Mucosa of gallbladder (tissue), 1 donor: ENCODE results near the gene SNX25. TPM values are rescaled to one million over a fixed set of nuclear protein-coding genes. Genes with fewer than 3 reads are reported as not detected.
"Not testable (repeated sequence)": the region's sequence is repeated elsewhere in the genome, so short reads cannot be mapped to it uniquely, and the experiment has no call there.

ENCODE experiments used
- DNase-seq: peaks from one replicate; pipeline ENCODE4 v3.0.0-alpha.2; 2020; ENCODE audit warnings: low spot score
- total RNA-seq: library from RNA; stranded (reverse); gene quantifications from one replicate; pipeline ENCODE4 v1.2.1, GENCODE V29; 2021
- donor health status: DM: no; HTN: no; CAD: no.

SNX25 gene
- total RNA-seq, 1 donor from 2014 or later, result 18.8 TPM

GRCh38 chr4:185343726-185344581 is 134.6 kb downstream of the SNX25 start:
- no peak for DNase-seq

- no peak for DNase-seq
These were observed 135.5 kb downstream of the SNX25 start for GRCh38 chr4:185344743-185345538.

DNA sequence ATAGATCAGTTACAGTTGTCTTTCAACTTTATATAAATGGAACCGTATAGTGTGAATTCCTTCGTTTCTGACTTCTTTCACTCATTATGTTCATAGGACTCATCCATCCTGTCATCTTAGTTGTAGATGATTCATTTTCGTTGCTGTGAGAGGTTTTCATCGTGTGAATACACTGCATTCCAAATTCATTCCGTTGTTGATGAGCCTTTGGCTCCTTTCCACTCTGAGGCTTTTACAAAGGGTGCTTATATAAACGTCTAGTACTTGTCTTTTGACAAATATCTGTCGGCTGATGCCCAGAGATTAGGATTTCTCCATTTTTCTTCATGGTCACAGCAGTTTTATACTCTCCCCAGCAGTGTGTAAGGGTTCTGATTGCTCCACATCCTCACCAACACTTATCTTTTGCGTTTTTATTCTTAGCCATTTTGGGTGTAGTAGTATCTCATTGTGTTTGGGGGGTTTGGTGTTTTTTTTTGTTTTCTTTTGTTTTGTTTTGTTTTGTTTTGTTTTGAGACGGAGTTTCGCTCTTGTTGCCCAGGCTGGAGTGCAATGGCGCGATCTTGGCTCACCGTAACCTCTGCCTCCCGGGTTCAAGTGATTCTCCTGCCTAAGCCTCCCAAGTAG is 137.7 kb downstream of the SNX25 start:
- DNase-seq, result no peak

DNA sequence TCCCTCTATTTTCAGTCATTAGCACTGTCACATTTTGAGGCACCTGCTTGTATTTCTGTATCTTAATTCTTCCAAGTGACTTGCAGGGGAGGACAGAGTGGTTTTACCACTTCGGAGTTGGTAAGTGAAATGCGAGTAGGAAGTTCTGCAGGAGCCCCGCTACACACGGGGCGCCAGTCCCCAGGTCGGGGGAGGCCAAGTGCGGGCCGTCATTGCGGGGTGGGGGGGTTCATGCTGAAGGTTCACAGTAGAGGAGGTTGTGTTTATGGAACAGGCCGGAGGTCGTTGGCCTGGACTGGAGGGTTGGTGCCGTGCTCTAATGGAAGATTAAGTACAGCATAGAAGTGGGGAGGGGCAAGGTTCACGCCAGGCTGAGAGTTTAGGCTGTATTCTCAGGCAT is 142.3 kb downstream of the SNX25 start:
- no peak for DNase-seq

- DNase-seq, result no peak
These were observed 142.8 kb downstream of the SNX25 start for GRCh38 chr4:185352202-185352601.

DNA sequence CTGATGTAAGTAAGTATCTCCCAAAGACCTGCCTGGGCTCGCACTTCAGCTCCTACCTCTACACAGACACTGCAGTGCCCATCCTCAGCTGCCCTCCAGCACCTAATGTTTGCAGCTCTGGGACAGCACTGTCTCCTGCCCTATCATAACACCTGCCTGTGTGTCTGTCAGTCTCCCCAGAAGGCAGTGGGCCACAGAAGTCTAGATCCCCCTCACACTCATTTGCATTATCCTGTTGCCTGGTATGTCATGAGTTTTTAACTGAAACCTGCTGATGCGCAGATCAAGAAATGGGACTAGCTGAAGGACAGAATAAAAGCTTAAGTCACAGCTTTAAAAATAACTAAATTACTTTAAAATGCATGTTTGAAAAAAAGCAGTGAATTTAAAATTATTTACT is 143.3 kb downstream of the SNX25 start:
- no peak for DNase-seq

DNA sequence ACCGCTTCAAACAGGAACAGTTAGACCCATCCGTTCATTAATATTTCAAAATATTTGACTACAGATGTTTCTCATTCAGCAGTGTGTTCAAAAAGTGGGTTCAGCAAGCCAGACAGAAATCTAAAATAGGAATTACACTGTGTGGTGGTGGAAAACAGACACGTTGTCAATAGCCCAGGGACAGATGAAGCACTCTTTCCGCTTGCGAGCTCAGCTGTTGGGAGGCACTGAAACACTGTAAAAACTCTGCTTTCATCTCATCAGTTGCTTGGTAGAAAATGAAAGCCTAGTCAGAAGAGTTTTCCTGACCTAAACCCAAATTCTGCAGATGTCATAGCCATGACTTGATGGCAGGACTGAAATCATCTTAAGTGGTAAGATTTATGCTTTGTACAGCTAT is 147.8 kb downstream of the SNX25 start:
- no peak for DNase-seq

- no peak for DNase-seq
These were observed 148.5 kb downstream of the SNX25 start for GRCh38 chr4:185357733-185358440.

DNA sequence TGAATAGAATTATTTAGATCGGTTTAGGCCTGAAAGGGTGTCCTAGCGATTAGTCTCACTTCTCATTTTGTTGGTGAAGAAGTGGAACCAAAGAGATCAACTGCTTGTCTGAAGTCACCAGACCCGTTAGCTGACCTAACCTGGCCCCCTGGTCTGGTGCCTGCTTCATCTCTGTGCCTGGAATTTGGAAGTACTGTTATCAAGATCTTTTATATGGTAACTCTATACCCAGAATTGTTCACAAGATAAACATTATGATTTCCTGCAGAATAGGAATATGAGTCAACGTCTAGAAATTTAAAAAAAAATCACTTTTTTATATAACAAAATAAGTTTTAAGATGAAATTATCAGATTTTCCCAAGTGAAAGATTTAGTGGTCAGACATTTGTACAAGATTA is 149.1 kb downstream of the SNX25 start:
- no peak for DNase-seq

DNA sequence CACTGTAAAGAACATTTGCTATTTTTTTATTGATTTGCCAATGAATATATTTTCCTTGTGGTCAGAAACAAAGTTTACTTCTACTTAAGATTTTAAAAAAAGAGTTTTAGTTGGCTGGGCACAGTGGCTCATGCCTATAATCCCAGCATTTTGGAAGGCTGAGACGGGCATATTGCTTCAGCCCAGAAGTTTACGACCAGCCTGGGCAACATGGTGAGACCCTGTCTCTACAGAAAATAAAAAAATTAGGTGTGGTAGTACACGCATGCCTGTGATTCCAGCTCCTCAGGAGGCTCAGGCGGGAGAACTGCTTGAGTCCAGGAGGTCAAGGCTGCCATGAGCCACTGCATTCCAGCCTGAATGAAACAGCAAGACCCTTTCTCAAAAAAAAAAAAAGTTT is 149.6 kb downstream of the SNX25 start:
- DNase-seq, result no peak

DNA sequence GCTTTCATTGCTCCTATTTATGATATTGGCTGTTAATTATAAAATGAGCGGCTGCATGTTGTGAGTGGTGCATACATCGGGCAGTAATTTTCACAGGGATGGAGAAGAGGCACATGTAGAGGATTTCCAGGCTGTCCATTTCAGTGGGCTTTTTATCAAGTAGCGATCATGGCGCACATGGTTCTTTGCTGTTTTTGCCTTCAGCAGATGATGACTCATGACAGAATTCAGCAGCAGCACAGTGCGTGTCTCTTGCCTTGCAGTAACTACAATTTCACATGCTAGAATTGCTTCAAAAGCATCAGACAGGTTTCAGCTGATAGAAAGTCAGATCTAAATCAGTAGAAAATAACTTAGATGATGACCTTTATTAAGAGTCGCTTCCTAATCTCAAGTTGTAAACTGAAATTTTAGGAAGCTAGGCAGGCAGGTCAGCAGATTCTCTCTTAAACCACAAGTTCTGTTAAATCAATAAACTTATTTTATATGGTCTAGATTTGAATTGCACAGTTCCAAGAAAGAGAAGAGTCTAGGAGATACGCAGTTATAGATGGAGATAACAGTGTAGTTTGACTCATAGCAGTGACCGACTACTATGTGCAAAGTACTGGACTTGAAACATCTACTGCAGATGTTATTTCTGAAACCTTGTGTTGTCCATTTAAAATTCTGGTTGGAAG is 150.5 kb downstream of the SNX25 start:
- no peak for DNase-seq

DNA sequence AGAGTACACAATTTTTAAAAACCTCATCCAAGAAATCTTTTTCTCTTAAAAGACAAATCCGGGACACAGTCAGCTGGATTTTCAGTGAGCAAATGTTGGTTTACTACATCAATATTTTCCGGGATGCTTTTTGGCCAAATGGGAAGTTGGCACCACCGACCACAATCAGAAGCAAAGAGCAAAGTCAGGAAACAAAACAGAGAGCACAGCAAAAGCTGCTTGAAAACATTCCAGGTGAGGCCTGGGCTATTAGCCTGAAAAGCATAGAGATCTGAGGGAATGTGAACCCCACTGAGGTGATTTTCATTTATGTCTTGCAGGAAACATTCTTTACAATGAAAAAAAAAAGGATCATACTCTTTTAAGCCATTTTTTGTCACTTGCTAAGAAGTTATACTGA is 152.5 kb downstream of the SNX25 start:
- DNase-seq, result no peak

DNA sequence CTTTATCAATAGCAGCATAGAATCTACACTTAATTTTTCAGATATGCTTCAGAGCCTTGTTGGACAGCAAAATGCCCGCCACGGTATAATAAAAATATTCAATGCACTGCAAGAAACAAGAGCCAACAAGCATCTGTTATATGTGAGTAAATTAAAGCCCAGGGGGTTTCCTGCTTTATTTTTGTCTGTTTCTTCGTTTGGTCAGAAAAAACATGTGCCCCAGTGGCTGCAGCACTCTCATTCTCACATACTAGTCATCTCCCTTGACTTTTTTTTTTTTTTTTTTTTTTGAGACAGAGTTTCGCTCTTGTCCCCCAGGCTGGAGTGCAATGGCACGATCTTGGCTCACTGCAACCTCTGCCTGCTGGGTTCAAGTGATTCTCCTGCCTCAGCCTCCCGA is 153.2 kb downstream of the SNX25 start:
- DNase-seq, result not testable (repeated sequence)

- DNase-seq, result no peak
These were observed 153.9 kb downstream of the SNX25 start for GRCh38 chr4:185363251-185363650.

DNA sequence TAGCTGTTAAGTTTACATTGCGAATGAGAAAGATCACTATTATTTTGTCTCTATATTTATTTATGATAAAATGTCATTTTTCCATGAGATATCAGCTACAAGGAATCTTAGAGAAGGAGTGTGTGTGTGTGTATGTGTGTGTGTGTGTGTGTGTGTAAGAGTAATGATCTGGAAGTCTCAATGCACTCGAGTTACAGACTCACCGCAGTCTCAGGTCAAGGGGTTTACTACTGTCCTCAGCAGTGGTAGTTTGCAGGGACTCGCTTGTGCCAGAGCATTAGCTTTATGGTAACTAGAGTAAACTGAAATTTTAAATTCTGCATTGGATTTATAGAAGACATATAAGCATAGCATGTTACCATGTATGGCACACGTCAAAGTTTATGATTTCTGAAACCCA is 155.5 kb downstream of the SNX25 start:
- no peak for DNase-seq

GRCh38 chr4:185369731-185370130 is 160.3 kb downstream of the SNX25 start:
- DNase-seq, result no peak

- no peak for DNase-seq
These were observed 161.0 kb downstream of the SNX25 start for GRCh38 chr4:185370268-185370949.

- DNase-seq, result no peak
These were observed 162.3 kb downstream of the SNX25 start for GRCh38 chr4:185371702-185372101.

DNA sequence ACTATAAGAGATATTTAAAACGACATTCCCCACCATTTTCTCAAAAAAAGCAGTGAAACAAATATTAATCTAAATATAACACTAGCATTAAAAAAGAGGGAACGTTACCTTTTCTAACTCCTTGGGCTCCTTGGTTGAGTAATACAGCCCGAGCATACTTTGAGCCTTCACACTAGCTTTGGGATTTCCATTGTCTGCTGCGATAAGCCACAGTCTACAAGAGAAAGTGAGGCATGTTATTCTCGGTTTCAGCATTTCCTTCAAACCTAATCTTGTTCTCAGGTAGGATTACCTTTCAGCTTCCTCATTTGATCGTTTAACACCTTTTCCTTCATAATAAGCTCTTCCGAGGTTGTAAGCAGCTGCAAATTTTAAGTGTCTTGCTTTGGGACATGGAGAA is 164.6 kb downstream of the SNX25 start:
- DNase-seq, result no peak

- no peak for DNase-seq
These were observed 165.2 kb downstream of the SNX25 start for GRCh38 chr4:185374573-185374972.

DNA sequence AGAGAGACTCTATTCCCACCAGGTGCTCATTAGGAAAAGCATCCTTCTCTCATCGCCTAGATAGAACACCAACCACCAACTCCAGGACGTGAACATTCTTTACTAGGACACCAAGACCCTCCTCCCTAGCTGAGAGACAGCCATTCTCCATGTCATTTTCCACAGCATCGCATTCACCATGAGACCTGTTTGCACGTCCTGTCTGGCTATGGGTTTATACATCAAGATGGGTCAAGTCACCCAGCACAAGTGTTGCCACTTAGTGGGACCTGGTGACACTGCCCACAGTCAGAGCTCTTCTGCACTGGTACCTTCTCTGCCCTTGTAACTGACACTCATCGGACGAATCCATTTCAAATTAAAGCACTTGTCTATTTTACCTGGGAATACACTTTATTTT is 168.9 kb downstream of the SNX25 start:
- no peak for DNase-seq
